HepG2 (cell line): ENCODE data around the gene STARD13.

Experiments
- CHD2 ChIP-seq: IDR thresholded peaks from 2 replicates; pipeline ENCODE4 v1.6.1; 2011; ENCODE audit warnings: low read depth, low read length, improper control_type of control experiment
- GTF3A ChIP-seq: sonication (generic); formaldehyde crosslinking; conservative IDR thresholded peaks from 2 replicates; pipeline ENCODE4 v1.4.0; 2020; ENCODE audit warnings: mild to moderate bottlenecking, missing genetic modification reagents
- NFE2L2 ChIP-seq: fragments of 150-350 bp; IDR thresholded peaks from 2 replicates; pipeline ENCODE4 v1.6.1; 2014; ENCODE audit warnings: low read length
- NR0B2 ChIP-seq: sonication (generic); formaldehyde crosslinking; IDR thresholded peaks from 2 replicates; pipeline ENCODE4 v1.4.0; 2020; ENCODE audit warnings: mild to moderate bottlenecking, missing genetic modification reagents
- SCMH1 ChIP-seq: sonication (generic); formaldehyde crosslinking; IDR thresholded peaks from 2 replicates; pipeline ENCODE4 v1.9.0; 2021; ENCODE audit warnings: missing genetic modification reagents, mild to moderate bottlenecking, borderline replicate concordance
- ZFY ChIP-seq: sonication (generic); formaldehyde crosslinking; IDR thresholded peaks from 2 replicates; pipeline ENCODE4 v1.4.0; 2020; ENCODE audit warnings: missing genetic modification reagents

DNA sequence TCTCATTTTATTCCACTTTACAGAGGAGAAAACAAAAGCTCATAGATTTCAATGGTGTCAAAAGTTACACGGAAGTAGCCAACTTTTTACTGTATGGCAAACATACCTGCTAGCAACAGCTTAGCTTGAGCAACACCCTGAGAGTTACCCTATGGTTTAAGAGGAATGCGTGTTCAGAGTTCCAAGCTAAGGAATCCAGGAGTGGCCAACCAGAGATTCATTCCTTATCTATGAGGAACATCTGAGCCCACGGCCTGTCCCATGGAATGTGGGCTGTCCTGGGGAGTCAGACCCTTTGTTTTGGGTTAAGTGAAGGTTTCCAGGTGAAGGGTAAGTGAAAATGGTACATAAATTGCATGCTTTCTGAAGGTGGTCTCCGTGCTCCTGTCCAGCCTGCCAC is 67.5 kb downstream of the STARD13 start:
- no peak for TF ChIP-seq CHD2
- no peak for TF ChIP-seq GTF3A
- no peak for TF ChIP-seq ZFY (CRISPR knock-in tag)
- no peak for TF ChIP-seq NFE2L2
- TF ChIP-seq NR0B2, result no peak
- no peak for TF ChIP-seq SCMH1 (CRISPR knock-in tag)
